ENCODE data around the gene GP1BB.
"Not testable (repeated sequence)": the region's sequence is repeated elsewhere in the genome, so short reads cannot be mapped to it uniquely, and the experiment has no call there.

The GP1BB gene

DNA sequence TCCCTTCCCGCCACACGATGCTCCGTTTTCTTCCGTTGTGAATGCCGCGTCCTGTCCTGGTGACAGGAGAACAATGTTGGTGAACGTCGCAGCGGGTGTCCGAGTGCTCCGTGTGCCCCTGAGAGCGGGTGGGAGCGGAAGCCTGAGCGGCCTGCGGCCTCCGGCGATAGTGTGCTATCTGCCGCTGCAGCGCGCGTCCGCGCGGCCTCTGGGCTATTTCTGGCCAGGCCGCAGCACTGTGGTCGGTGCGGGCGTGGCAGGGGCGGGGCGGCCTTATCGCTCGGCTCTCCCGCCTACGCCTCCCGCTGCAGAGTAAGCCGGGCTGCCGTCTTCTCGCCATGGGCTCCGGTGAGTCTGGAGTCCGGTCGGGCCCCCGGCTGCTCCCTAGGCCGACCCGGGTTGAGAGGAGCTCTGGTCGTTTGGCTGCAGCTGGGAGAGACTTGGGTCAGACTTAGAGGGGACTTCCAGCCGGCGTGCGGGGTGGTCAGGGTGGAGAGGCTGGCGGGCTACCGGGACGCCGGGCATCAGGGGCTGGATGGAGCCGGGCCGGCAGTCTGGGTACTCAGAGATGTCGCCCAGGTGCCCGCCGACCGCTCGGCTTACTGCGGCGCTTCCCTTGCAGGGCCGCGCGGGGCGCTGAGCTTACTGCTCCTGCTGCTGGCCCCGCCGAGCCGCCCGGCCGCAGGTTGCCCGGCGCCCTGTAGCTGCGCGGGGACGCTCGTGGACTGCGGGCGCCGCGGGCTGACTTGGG lies at the start of gene GP1BB:
GP1BB (plus strand) TSS at position 308 of the 751 bp plus-strand sequence; CDS start at position 339, 31 bp downstream.
- DNase-seq, result peak; percentile 75

DNA sequence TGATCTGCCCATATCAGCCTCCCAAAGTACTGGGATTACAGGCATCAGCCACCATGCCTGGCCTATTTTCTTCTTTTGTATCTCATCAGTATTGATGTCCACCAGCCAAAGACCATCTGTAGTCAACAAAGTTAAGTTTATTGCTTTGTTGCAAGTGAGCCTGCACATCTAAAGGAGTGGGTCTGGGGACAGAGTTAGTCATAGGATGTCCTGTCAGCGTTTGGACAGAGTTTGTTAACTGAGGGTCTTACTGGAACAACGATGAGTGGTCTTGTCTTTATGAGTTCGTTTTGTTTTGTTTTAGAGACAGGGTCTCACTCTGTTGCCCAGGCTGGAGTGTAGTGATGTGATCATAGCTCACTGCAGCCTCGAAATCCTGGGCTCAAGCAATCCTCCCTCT lies 49.7 kb upstream of the GP1BB start:
- no peak for DNase-seq

GRCh38 chr22:19674129-19674928 lies 49.0 kb upstream of the GP1BB start:
- no peak for DNase-seq

GRCh38 chr22:19674929-19675253 lies 48.4 kb upstream of the GP1BB start:
- no peak for DNase-seq

DNA sequence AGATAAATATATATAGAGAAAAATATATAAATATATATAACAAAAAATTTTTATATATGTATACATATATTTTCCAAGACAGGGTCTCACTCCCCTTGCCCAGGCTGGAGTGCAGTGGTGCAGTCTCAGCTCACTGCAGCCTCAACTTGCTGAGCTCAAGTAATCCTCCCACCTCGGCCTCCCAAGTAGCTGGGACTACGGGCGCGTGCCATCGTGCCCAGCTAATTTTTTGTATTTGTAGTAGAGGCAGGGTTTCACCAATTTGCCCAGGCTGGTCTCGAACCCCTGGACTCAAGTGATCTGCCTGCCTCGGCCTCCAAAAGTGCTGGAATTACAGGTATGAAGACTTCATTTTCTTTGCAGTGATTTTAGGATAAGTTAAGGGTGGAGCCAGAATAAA lies 47.9 kb upstream of the GP1BB start:
- no peak for DNase-seq

- not testable (repeated sequence) for DNase-seq
Measured at GRCh38 chr22:19676437-19676836, 46.9 kb upstream of the GP1BB start.

- no peak for DNase-seq
Measured at GRCh38 chr22:19678949-19679521, 44.3 kb upstream of the GP1BB start.

- peak; percentile 11 for DNase-seq
Measured at GRCh38 chr22:19679522-19680101, 43.7 kb upstream of the GP1BB start.

GRCh38 chr22:19680287-19680881 lies 43.0 kb upstream of the GP1BB start:
- no peak for DNase-seq

DNA sequence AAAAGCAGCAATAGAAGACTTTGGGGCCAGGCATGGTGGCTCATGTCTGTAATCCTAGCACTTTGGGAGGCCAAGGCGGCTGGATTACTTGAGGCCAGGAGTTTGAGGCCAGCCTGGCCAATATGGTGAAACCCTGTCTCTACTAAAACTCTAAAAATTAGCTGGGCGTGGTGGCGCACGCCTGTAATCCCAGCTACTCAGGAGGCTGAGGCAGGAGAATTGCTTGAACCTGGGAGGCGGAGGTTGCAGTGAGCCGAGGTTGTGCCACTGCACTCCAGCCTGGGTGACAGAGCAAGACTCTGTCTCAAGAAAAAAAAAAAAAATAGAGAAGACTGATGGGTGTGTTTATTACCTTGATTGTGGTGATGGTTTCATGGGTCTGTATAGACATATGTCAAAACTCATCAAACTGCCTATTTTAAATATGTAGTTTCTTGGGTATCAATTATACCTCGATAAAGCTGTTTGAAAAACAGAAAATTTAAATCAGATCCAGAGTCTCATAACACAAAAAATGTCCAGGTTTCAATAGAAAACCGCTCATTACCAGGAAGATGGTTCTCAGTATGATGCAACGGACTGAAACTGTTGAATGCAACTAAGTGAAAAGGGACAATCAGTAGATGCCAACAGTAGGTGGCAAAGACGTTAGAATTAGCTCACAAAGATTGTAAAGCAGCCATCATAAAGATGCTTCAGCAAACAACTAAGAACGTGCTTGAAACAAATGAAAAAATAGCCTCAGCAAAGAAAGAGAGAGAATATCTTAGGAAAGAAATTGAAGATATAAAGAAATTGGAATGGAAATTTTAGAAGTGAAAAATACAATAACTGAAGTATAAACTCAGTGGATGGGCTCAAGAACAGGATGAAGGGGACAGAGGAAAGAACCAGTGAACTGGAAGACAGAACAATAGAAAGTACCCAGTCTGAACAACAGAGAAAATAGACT lies 42.2 kb upstream of the GP1BB start:
- DNase-seq, result no peak

DNA sequence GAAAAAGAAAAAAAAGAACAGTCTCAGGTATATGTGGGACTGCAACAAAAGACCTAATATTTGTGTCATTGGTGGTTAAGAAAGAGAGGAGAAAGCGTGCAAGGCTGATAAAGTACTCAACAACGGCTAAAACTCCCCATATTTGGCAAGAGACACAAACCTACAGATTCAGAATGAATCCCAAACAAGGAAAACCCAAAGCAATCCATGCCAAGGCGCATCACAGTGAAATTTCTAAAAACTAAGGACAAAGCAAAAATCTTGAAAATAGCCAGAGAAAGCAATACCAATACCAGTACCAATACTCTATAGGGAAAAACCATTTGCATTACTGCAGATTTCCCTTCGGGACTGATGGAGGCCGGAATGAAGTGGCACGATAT lies 41.5 kb upstream of the GP1BB start:
- DNase-seq, result no peak

GRCh38 chr22:19686946-19687345 lies 36.4 kb upstream of the GP1BB start:
- DNase-seq, result no peak

GRCh38 chr22:19687561-19688300 lies 35.6 kb upstream of the GP1BB start:
- no peak for DNase-seq

DNA sequence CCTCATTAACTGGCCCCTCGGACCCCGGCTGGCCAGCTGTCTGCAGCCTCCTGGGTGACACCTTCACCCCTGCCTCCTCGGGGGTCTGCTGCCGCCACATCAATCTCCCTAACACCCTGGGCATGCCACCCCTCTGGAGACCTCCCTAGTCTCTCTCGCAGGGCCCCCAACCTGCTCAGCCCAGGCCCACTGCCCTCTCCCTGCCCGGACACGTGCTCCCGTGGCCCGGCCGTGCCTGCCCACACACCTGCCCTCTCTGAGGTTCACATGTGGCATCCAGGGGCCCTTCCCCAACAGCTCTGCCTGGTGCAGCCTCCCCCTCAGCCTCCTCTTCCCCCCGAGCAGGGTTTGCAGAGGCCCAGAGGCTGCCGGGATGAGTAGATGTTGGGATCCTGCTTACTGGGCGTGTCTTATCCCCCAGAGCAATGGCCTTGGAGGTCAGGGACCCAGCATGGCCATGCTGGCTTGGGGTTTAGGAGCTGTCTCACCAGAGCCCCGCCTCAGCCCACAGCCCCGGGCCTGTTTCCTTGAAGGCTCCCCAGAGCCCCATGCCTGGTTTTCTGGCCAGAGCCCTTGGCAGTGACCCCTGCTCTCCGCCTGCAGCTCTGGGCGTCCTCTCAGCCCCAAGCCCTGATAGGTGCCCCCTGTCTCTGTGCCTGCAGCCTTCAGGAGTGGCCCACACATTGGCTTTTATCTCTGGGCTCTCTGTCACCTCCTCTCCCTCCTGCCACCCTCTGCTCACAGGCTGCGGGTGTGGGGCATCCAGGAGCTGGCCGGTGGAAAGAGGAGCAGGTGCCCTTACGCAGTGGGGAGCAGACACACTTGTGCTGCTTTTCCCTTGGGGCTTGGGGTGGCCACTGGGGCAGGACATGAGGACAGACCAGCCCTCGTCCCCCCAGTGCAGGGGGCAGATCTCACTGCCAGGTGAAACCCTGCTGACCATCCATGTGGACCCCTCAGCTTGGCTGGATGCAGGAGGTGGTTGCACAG lies 34.7 kb upstream of the GP1BB start:
- no peak for DNase-seq

- no peak for DNase-seq
Measured at GRCh38 chr22:19689408-19689807, 33.9 kb upstream of the GP1BB start.

- no peak for DNase-seq
Measured at GRCh38 chr22:19691007-19691720, 32.2 kb upstream of the GP1BB start.

DNA sequence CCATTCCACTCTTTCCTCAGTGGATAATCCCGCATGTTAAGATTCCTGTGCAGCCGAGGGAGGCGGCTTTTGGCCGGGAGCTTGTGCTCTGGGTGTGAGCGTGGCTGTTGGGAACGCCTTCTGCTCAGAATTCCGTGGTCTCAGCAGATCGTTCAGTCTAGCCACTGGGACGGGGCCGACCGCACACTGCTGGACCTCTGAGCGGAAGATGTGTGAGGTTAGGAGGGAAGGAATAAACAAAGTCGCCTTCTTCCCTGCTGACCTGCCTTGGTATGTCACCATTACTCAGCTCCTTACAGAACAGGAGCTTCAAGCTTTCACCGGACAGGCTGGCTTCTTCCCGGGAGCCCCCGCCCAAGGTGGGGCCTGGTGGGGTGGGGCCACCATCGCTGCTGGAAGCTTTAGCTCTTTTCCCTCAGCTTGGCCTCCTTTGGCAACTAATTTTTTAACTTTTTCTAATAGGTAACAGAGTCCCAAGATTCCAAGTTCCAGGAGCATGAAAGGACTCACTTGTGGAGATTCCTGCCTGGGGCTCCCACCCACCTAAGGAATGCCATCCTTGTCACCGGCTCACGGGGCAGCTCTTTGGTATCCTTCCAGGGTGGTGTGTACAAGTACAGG lies 31.5 kb upstream of the GP1BB start:
- DNase-seq, result no peak

- no peak for DNase-seq
Measured at GRCh38 chr22:19693581-19693980, 29.8 kb upstream of the GP1BB start.

Measured in hematopoietic multipotent progenitor cell treated with erythropoietin and hydrocortisone succinate and interleukin-3 and kit ligand, for 8 days (in vitro differentiated cells).